ENCODE results near the gene SELENOP.
"Not testable (repeated sequence)": the region's sequence is repeated elsewhere in the genome, so short reads cannot be mapped to it uniquely, and the experiment has no call there.

SELENOP gene

GRCh38 chr5:42828671-42829070 is 17.0 kb upstream of the SELENOP start:
- Histone ChIP-seq H4K20me1 (no peaks in the 10 kb centered on the region), H3K4me1 (no peaks in the 10 kb centered on the region), H3K9me3 (no peaks in the 10 kb centered on the region), H3K4me3 (no peak overlapping the region), H3K27ac (no peak overlapping the region), H3K27me3 (no peaks in the 10 kb centered on the region), H3K36me3 (no peaks in the 10 kb centered on the region), H3K9ac (no peak overlapping the region), H3K4me2 (no peak overlapping the region)
- TF ChIP-seq Cebpa-rat (IDR thresholded peaks at IDR 0.05) = no peak

GRCh38 chr5:42826757-42827515 is 15.2 kb upstream of the SELENOP start:
- Histone ChIP-seq H3K27me3 (no peaks in the 10 kb centered on the region), H4K20me1 (no peaks in the 10 kb centered on the region)

GRCh38 chr5:42825422-42826148 is 13.9 kb upstream of the SELENOP start:
- H3K9me3 ChIP-seq = no peaks in the 10 kb centered on the region
- no peaks in the 10 kb centered on the region for H3K4me1 ChIP-seq
- H4K20me1 ChIP-seq = no peaks in the 10 kb centered on the region
- H3K4me3 ChIP-seq = no peak overlapping the region
- TF ChIP-seq Cebpa-rat (IDR thresholded peaks at IDR 0.05) = no peak
- no peaks in the 10 kb centered on the region for H3K27me3 ChIP-seq
- H3K36me3 ChIP-seq = no peaks in the 10 kb centered on the region
- no peak overlapping the region for H3K9ac ChIP-seq
- H3K4me2 ChIP-seq = no peak overlapping the region
- H3K27ac ChIP-seq = no peak overlapping the region

More at GRCh38 chr5:42826757-42827515, 15.2 kb upstream of the SELENOP start:
- Histone ChIP-seq H3K27ac (no peak overlapping the region), H3K36me3 (no peaks in the 10 kb centered on the region), H3K9me3 (no peaks in the 10 kb centered on the region), H3K9ac (no peak overlapping the region), H3K4me2 (no peak overlapping the region), H3K4me1 (no peaks in the 10 kb centered on the region), H3K4me3 (no peak overlapping the region)
- no peak for TF ChIP-seq Cebpa-rat (IDR thresholded peaks at IDR 0.05)

- Histone ChIP-seq H3K27me3 (no peaks in the 10 kb centered on the region), H4K20me1 (no peaks in the 10 kb centered on the region)
- no peak for TF ChIP-seq Cebpa-rat (IDR thresholded peaks at IDR 0.05)
Measured at GRCh38 chr5:42824347-42824976, 12.8 kb upstream of the SELENOP start.

GRCh38 chr5:42822548-42822947 is 10.9 kb upstream of the SELENOP start:
- no peak overlapping the region for H3K4me3 ChIP-seq

More at GRCh38 chr5:42824347-42824976, 12.8 kb upstream of the SELENOP start:
- no peak overlapping the region for H3K4me2 ChIP-seq
- no peaks in the 10 kb centered on the region for H3K9me3 ChIP-seq
- H3K4me3 ChIP-seq = no peak overlapping the region
- H3K9ac ChIP-seq = no peak overlapping the region
- no peak overlapping the region for H3K27ac ChIP-seq
- no peaks in the 10 kb centered on the region for H3K4me1 ChIP-seq
- no peaks in the 10 kb centered on the region for H3K36me3 ChIP-seq

GRCh38 chr5:42819745-42820144 is 8.1 kb upstream of the SELENOP start:
- no peak overlapping the region for H3K9ac ChIP-seq
- H3K27ac ChIP-seq = no peak overlapping the region
- no peaks in the 10 kb centered on the region for H3K27me3 ChIP-seq
- no peaks in the 10 kb centered on the region for H3K36me3 ChIP-seq
- no peak overlapping the region for H3K4me3 ChIP-seq
- no peaks in the 10 kb centered on the region for H4K20me1 ChIP-seq
- no peaks in the 10 kb centered on the region for H3K9me3 ChIP-seq
- no peak overlapping the region for H3K4me2 ChIP-seq
- no peak for TF ChIP-seq Cebpa-rat (IDR thresholded peaks at IDR 0.05)
- H3K4me1 ChIP-seq = no peaks in the 10 kb centered on the region

More at GRCh38 chr5:42822548-42822947, 10.9 kb upstream of the SELENOP start:
- Histone ChIP-seq H3K27me3 (no peaks in the 10 kb centered on the region), H3K9me3 (no peaks in the 10 kb centered on the region), H3K27ac (no peak overlapping the region), H4K20me1 (no peaks in the 10 kb centered on the region), H3K4me2 (no peak overlapping the region), H3K36me3 (no peaks in the 10 kb centered on the region), H3K4me1 (no peaks in the 10 kb centered on the region), H3K9ac (no peak overlapping the region)
- no peak for TF ChIP-seq Cebpa-rat (IDR thresholded peaks at IDR 0.05)

- peaks cover 12% of the 10 kb centered on the region for H3K4me1 ChIP-seq
- H3K4me3 ChIP-seq, H3K9ac ChIP-seq, H4K20me1 ChIP-seq, H3K4me2 ChIP-seq, H3K9me3 ChIP-seq, H3K36me3 ChIP-seq, H3K27me3 ChIP-seq, H3K27ac ChIP-seq: not testable (repeated sequence)
Measured at GRCh38 chr5:42816546-42816945, 4.9 kb upstream of the SELENOP start.

- no peak for TF ChIP-seq Cebpa-rat (IDR thresholded peaks at IDR 0.05)
- no peak overlapping the region for H3K4me3 ChIP-seq
- peaks cover 14% of the 10 kb centered on the region for H3K4me1 ChIP-seq
- no peaks in the 10 kb centered on the region for H3K9me3 ChIP-seq
- no peak overlapping the region for H3K27ac ChIP-seq
- no peaks in the 10 kb centered on the region for H3K27me3 ChIP-seq
- no peak overlapping the region for H3K9ac ChIP-seq
- H3K36me3 ChIP-seq = no peaks in the 10 kb centered on the region
- no peaks in the 10 kb centered on the region for H4K20me1 ChIP-seq
- no peak overlapping the region for H3K4me2 ChIP-seq
Measured at GRCh38 chr5:42813533-42813932, 1.8 kb upstream of the SELENOP start.

- peaks cover 14% of the 10 kb centered on the region for H3K4me1 ChIP-seq
- H4K20me1 ChIP-seq = no peaks in the 10 kb centered on the region
- no peaks in the 10 kb centered on the region for H3K9me3 ChIP-seq
- no peaks in the 10 kb centered on the region for H3K27me3 ChIP-seq
- no peak overlapping the region for H3K9ac ChIP-seq
- TF ChIP-seq Cebpa-rat (IDR thresholded peaks at IDR 0.05) = no peak
- peak overlapping the region; percentile 36 for H3K4me2 ChIP-seq
- no peaks in the 10 kb centered on the region for H3K36me3 ChIP-seq
- no peak overlapping the region for H3K4me3 ChIP-seq
- no peak overlapping the region for H3K27ac ChIP-seq
Measured at GRCh38 chr5:42812620-42813019, 928 bp upstream of the SELENOP start.
